ENCODE measurements around the gene GRAMD1B.
"Not testable (repeated sequence)": the region's sequence is repeated elsewhere in the genome, so short reads cannot be mapped to it uniquely, and the experiment has no call there.

The GRAMD1B gene

DNA sequence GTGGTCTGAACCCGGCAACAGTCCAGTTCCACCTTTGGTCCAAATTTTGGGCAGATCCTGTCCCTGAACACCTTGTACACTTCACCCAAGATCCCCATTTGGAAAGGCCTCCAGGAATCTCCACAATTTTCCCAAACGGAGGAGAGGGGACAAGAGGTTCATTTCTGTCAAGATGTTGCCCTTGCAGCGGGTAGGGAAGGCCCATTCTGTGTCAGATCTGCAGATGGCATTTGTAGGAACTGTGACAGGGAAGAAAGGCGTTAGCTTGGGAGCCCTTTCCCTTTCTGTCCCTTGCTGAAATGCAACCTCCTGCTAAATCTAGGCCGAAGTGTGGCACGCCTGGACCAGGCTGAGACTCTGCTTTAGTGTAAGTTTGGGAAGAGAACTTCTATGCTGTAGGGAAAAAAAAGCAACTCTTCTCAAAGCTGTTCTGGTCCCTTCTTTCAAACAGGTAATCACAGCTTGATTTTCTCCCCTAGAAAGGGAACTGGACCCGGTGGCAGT lies 138.3 kb downstream of the GRAMD1B start:
- H3K79me2 ChIP-seq (ENCODE audit: control insufficient read depth, insufficient read depth, low read length, unreplicated experiment): no peaks in the 10 kb centered on the region

GRCh38 chr11:123569393-123569792 lies 139.3 kb downstream of the GRAMD1B start:
- Histone ChIP-seq H3K27ac (ENCODE audit: low read depth, low read length) (no peak overlapping the region), H3K79me2 (ENCODE audit: control insufficient read depth, insufficient read depth, low read length, unreplicated experiment) (no peaks in the 10 kb centered on the region), H2AFZ (ENCODE audit: low read length, unreplicated experiment) (no peak overlapping the region), H3K27me3 (ENCODE audit: insufficient read depth, low read length) (peaks cover 27% of the 10 kb centered on the region), H3K4me3 (ENCODE audit: low read depth, low read length) (no peak overlapping the region), H3K36me3 (ENCODE audit: insufficient read depth, low read length) (no peaks in the 10 kb centered on the region), H3K4me1 (ENCODE audit: control insufficient read depth, insufficient read depth, low read length, unreplicated experiment) (no peaks in the 10 kb centered on the region)

More for the DNA sequence above, 138.3 kb downstream of the GRAMD1B start:
- Histone ChIP-seq H3K27ac (ENCODE audit: low read depth, low read length) (no peak overlapping the region), H3K4me3 (ENCODE audit: low read depth, low read length) (no peak overlapping the region), H2AFZ (ENCODE audit: low read length, unreplicated experiment) (no peak overlapping the region), H3K27me3 (ENCODE audit: insufficient read depth, low read length) (peaks cover 22% of the 10 kb centered on the region), H3K4me1 (ENCODE audit: control insufficient read depth, insufficient read depth, low read length, unreplicated experiment) (no peaks in the 10 kb centered on the region), H3K36me3 (ENCODE audit: insufficient read depth, low read length) (no peaks in the 10 kb centered on the region)

DNA sequence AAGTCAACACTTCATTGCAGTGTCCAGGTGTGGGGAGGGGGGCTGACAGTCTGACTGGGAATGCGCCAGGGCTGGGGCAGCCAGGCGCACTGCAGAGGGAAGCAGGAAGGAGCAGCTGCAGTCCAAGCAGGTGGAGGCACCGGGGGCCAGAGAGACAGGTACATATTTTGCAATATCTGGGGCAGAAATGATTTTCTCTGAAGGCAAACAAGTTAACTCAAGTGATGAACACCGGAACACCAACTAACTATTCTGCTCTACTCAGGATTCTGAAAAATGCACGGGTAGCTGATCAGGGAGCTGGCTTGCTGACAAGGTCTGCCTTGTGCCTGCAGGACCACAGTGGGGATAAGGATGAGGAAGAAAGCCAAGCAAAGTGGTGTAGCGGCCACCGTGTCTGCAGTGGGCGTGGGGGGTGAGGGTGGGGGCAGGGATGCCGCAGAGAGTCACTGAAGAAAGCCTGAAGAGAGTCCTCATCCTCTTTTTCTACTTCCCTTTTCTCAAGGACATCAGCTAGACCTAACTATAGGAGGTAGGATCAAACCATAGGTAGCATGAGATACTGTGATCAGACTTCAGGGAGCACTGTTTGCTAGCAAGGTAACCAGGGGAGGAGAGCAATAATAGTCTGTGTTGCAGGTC lies 141.0 kb downstream of the GRAMD1B start:
- Histone ChIP-seq H3K4me3 (ENCODE audit: low read depth, low read length) (no peak overlapping the region), H3K27me3 (ENCODE audit: insufficient read depth, low read length) (peaks cover 40% of the 10 kb centered on the region), H3K27ac (ENCODE audit: low read depth, low read length) (no peak overlapping the region), H3K79me2 (ENCODE audit: control insufficient read depth, insufficient read depth, low read length, unreplicated experiment) (no peaks in the 10 kb centered on the region), H3K36me3 (ENCODE audit: insufficient read depth, low read length) (no peaks in the 10 kb centered on the region), H2AFZ (ENCODE audit: low read length, unreplicated experiment) (no peak overlapping the region), H3K4me1 (ENCODE audit: control insufficient read depth, insufficient read depth, low read length, unreplicated experiment) (no peaks in the 10 kb centered on the region)

DNA sequence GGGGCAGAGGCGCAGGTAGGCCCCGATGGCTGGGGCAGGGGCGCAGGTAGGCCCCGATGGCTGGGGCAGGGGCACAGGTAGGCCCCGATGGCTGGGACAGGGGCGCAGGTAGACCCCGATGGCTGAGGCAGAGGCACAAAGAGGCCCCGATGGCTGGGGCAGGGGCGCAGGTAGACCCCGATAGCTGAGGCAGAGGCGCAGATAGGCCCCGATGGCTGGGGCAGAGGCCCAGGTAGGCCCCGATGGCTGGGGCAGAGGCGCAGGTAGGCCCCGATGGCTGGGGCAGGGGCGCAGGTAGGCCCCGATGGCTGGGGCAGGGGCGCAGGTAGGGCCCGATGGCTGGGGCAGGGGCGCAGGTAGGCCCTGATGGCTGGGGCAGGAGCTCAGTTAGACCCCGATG lies 142.7 kb downstream of the GRAMD1B start:
- not testable (repeated sequence) for H3K36me3 ChIP-seq (ENCODE audit: insufficient read depth, low read length); H3K4me3 ChIP-seq (ENCODE audit: low read depth, low read length); H2AFZ ChIP-seq (ENCODE audit: low read length, unreplicated experiment); H3K27ac ChIP-seq (ENCODE audit: low read depth, low read length); H3K79me2 ChIP-seq (ENCODE audit: control insufficient read depth, insufficient read depth, low read length, unreplicated experiment); H3K4me1 ChIP-seq (ENCODE audit: control insufficient read depth, insufficient read depth, low read length, unreplicated experiment)
- peaks cover 36% of the 10 kb centered on the region for H3K27me3 ChIP-seq (ENCODE audit: insufficient read depth, low read length)

DNA sequence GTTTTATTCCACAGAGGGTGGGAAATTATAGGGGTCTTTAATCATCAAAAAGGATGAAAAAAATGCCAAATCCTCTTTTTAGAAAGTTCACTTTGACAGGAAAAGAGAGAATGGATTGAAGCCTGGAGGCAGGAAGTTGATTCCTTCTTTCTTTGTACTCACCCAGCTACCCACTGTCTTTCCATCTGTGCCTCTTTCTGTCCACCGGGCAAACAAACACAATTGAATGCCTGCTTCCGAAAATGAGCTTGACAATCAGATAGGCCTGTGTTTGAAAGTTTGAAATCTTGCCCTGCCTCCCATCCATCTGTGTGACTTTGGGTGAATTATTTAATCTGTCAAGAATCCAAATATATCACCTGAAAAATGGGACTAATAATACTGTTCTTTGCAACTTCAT lies 143.2 kb downstream of the GRAMD1B start:
- no peak overlapping the region for H3K27ac ChIP-seq (ENCODE audit: low read depth, low read length)
- H3K4me1 ChIP-seq (ENCODE audit: control insufficient read depth, insufficient read depth, low read length, unreplicated experiment): no peaks in the 10 kb centered on the region
- no peak overlapping the region for H2AFZ ChIP-seq (ENCODE audit: low read length, unreplicated experiment)
- no peaks in the 10 kb centered on the region for H3K79me2 ChIP-seq (ENCODE audit: control insufficient read depth, insufficient read depth, low read length, unreplicated experiment)
- H3K27me3 ChIP-seq (ENCODE audit: insufficient read depth, low read length): peaks cover 35% of the 10 kb centered on the region
- no peak overlapping the region for H3K4me3 ChIP-seq (ENCODE audit: low read depth, low read length)
- no peaks in the 10 kb centered on the region for H3K36me3 ChIP-seq (ENCODE audit: insufficient read depth, low read length)

GRCh38 chr11:123575441-123575840 lies 145.4 kb downstream of the GRAMD1B start:
- no peaks in the 10 kb centered on the region for H3K4me1 ChIP-seq (ENCODE audit: control insufficient read depth, insufficient read depth, low read length, unreplicated experiment)
- H3K27me3 ChIP-seq (ENCODE audit: insufficient read depth, low read length): peaks cover 30% of the 10 kb centered on the region
- no peak overlapping the region for H3K27ac ChIP-seq (ENCODE audit: low read depth, low read length)
- H3K4me3 ChIP-seq (ENCODE audit: low read depth, low read length): no peak overlapping the region
- no peak overlapping the region for H2AFZ ChIP-seq (ENCODE audit: low read length, unreplicated experiment)
- H3K79me2 ChIP-seq (ENCODE audit: control insufficient read depth, insufficient read depth, low read length, unreplicated experiment): no peaks in the 10 kb centered on the region
- H3K36me3 ChIP-seq (ENCODE audit: insufficient read depth, low read length): no peaks in the 10 kb centered on the region

GRCh38 chr11:123576082-123576481 lies 146.0 kb downstream of the GRAMD1B start:
- peaks cover 30% of the 10 kb centered on the region for H3K27me3 ChIP-seq (ENCODE audit: insufficient read depth, low read length)
- H3K4me1 ChIP-seq (ENCODE audit: control insufficient read depth, insufficient read depth, low read length, unreplicated experiment): no peaks in the 10 kb centered on the region
- H3K36me3 ChIP-seq (ENCODE audit: insufficient read depth, low read length): no peaks in the 10 kb centered on the region
- no peak overlapping the region for H2AFZ ChIP-seq (ENCODE audit: low read length, unreplicated experiment)
- no peak overlapping the region for H3K4me3 ChIP-seq (ENCODE audit: low read depth, low read length)
- no peaks in the 10 kb centered on the region for H3K79me2 ChIP-seq (ENCODE audit: control insufficient read depth, insufficient read depth, low read length, unreplicated experiment)
- H3K27ac ChIP-seq (ENCODE audit: low read depth, low read length): no peak overlapping the region

- Histone ChIP-seq H3K36me3 (ENCODE audit: insufficient read depth, low read length) (no peaks in the 10 kb centered on the region), H2AFZ (ENCODE audit: low read length, unreplicated experiment) (no peak overlapping the region), H3K27ac (ENCODE audit: low read depth, low read length) (no peak overlapping the region), H3K79me2 (ENCODE audit: control insufficient read depth, insufficient read depth, low read length, unreplicated experiment) (no peaks in the 10 kb centered on the region), H3K27me3 (ENCODE audit: insufficient read depth, low read length) (peaks cover 30% of the 10 kb centered on the region), H3K4me3 (ENCODE audit: low read depth, low read length) (no peak overlapping the region), H3K4me1 (ENCODE audit: control insufficient read depth, insufficient read depth, low read length, unreplicated experiment) (no peaks in the 10 kb centered on the region)
Measured at GRCh38 chr11:123576501-123576900, 146.4 kb downstream of the GRAMD1B start.

DNA sequence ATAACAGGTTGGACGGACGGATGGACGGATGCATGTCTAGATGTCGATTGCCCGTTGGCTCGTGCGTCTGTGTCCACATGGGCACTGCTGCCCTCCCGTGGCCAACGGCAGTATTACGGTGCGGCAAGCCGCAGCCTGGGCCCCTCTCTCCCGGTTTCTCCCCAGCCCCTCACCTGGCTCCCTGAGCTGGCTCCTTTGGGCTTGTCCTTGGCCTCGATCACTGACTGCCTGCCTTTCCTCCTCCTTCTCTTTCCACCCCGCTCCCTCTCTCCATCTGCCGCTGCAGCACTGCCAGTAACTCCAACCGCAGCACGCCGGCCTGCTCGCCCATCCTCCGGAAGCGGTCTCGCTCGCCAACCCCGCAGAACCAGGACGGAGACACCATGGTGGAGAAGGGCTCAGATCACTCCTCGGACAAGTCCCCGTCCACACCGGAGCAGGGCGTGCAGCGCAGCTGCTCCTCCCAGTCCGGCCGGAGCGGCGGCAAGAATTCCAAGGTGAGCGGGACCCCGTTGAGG lies 147.1 kb downstream of the GRAMD1B start:
- no peak overlapping the region for H2AFZ ChIP-seq (ENCODE audit: low read length, unreplicated experiment)
- H3K4me1 ChIP-seq (ENCODE audit: control insufficient read depth, insufficient read depth, low read length, unreplicated experiment): no peaks in the 10 kb centered on the region
- H3K4me3 ChIP-seq (ENCODE audit: low read depth, low read length): no peak overlapping the region
- H3K27ac ChIP-seq (ENCODE audit: low read depth, low read length): no peak overlapping the region
- no peaks in the 10 kb centered on the region for H3K79me2 ChIP-seq (ENCODE audit: control insufficient read depth, insufficient read depth, low read length, unreplicated experiment)
- no peaks in the 10 kb centered on the region for H3K36me3 ChIP-seq (ENCODE audit: insufficient read depth, low read length)
- peaks cover 30% of the 10 kb centered on the region for H3K27me3 ChIP-seq (ENCODE audit: insufficient read depth, low read length)

DNA sequence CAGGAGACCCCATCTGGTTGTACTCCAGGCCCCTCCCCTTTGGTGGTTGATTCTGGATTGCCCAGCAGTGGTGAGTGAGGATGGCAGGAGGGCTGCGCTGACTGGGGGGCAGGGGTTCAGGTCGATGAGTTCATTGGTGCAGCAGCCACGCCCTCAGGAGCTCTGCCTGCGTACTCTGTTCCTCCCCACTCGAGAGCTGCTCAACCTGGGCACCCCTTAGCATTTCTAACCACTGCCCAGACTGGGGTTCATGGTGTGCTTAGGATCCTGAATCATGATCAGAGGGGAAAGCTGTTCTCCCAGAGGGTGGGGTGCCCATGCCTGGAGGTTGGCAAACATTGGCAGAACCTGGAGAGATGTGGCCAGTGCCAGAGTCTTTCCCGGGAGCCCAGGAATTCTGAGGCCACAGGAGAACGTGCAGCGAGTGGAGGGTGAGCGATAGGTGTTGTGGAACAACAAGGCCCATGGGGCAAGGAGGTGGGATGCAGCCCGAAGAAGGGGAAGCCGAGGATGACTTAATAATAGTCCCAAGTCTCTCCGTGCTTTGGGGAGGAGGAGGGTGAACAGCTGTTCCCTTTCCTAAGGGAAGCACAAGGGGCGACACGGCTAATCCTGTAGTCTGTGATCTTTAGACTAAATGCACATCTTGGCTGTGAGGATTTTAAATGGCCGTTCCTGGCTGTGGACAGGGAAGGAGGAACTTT lies 148.9 kb downstream of the GRAMD1B start:
- Histone ChIP-seq H3K36me3 (ENCODE audit: insufficient read depth, low read length) (no peaks in the 10 kb centered on the region), H3K79me2 (ENCODE audit: control insufficient read depth, insufficient read depth, low read length, unreplicated experiment) (no peaks in the 10 kb centered on the region), H2AFZ (ENCODE audit: low read length, unreplicated experiment) (no peak overlapping the region), H3K4me1 (ENCODE audit: control insufficient read depth, insufficient read depth, low read length, unreplicated experiment) (no peaks in the 10 kb centered on the region), H3K27ac (ENCODE audit: low read depth, low read length) (no peak overlapping the region), H3K4me3 (ENCODE audit: low read depth, low read length) (no peak overlapping the region), H3K27me3 (ENCODE audit: insufficient read depth, low read length) (peaks cover 26% of the 10 kb centered on the region)

DNA sequence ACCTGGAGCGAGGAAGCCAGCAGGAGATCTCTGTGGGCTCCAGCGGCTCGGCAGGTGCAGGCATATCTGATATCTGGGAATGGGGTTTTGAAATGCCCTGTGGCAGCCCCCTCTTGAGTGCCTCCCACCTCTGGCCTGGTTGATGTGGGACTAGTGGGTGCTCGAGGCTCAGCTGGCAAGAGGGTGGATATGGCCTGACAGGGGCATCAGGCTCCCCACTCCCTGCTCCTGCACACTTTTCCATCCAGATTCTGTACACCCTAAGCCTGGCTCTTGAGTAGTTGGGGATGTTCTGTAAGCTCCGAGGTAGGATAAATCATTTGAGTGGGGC lies 149.4 kb downstream of the GRAMD1B start:
- H3K27me3 ChIP-seq (ENCODE audit: insufficient read depth, low read length): peaks cover 22% of the 10 kb centered on the region
- no peak overlapping the region for H3K4me3 ChIP-seq (ENCODE audit: low read depth, low read length)
- no peak overlapping the region for H3K27ac ChIP-seq (ENCODE audit: low read depth, low read length)
- no peak overlapping the region for H2AFZ ChIP-seq (ENCODE audit: low read length, unreplicated experiment)
- no peaks in the 10 kb centered on the region for H3K36me3 ChIP-seq (ENCODE audit: insufficient read depth, low read length)
- no peaks in the 10 kb centered on the region for H3K79me2 ChIP-seq (ENCODE audit: control insufficient read depth, insufficient read depth, low read length, unreplicated experiment)
- H3K4me1 ChIP-seq (ENCODE audit: control insufficient read depth, insufficient read depth, low read length, unreplicated experiment): no peaks in the 10 kb centered on the region
